Measurements from ENCODE around the gene TYW3.

Gene TYW3

GRCh38 chr1:74785944-74786343 is 53.0 kb downstream of the TYW3 start:
- H3K9me3 ChIP-seq (ENCODE audit: severe bottlenecking), result no peaks in the 10 kb centered on the region
- DNase-seq, result no peak
- H3K4me3 ChIP-seq (ENCODE audit: low read depth, low read length), result no peak overlapping the region
- no peak overlapping the region for H3K27ac ChIP-seq
- TF ChIP-seq CTCF (IDR thresholded peaks at IDR 0.05; ENCODE audit: low read depth, low read length), result no peak
- H3K27me3 ChIP-seq (ENCODE audit: insufficient read depth, low read depth, severe bottlenecking), result no peaks in the 10 kb centered on the region
- H3K36me3 ChIP-seq, result no peaks in the 10 kb centered on the region

DNA sequence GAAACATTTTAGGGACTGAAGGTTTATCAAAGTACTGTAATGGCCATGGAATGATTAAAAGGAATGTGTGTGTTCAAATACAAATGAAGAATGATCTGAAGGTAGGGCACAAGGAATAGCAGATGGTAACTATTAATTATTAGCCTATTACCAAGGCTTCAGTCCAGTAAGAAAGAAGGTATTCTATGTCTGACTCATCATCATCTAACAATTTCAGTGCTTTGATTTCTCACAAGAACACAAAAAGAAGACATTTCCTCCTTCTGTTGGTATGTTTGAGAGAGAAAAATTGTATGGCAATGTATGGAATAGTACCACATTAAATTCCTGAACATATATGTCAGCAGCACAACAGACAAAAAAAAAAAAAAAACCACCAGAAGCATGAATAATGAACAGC is 57.5 kb downstream of the TYW3 start:
- no peak overlapping the region for H3K4me3 ChIP-seq (ENCODE audit: low read depth, low read length)
- no peak overlapping the region for H3K27ac ChIP-seq
- no peaks in the 10 kb centered on the region for H3K9me3 ChIP-seq (ENCODE audit: severe bottlenecking)
- DNase-seq, result no peak
- no peaks in the 10 kb centered on the region for H3K36me3 ChIP-seq
- no peaks in the 10 kb centered on the region for H3K27me3 ChIP-seq (ENCODE audit: insufficient read depth, low read depth, severe bottlenecking)
- no peak for TF ChIP-seq CTCF (IDR thresholded peaks at IDR 0.05; ENCODE audit: low read depth, low read length)

DNA sequence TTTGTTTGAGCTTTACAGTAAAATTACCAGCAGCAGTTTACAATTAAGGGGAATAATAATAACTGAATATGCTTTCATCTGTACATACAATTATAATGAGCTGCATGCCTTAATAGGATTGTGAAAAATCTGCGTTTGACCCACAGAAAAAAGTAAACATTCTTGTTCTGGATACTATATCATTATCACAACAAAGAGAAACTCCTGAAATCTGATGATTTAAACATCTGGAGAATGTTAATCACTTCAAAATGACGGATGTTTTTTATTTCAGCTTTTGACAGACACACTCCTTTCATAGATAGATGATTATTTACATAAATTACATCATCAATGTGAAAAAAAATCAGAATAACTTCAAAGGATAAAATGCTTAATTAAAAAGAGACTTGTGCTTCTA is 58.5 kb downstream of the TYW3 start:
- TF ChIP-seq CTCF (IDR thresholded peaks at IDR 0.05; ENCODE audit: low read depth, low read length), result no peak

GRCh38 chr1:74799119-74799657 is 66.2 kb downstream of the TYW3 start:
- TF ChIP-seq CTCF (IDR thresholded peaks at IDR 0.05; ENCODE audit: low read depth, low read length), result no peak
- no peak overlapping the region for H3K4me3 ChIP-seq (ENCODE audit: low read depth, low read length)
- H3K27ac ChIP-seq, result no peak overlapping the region
- no peaks in the 10 kb centered on the region for H3K36me3 ChIP-seq
- no peaks in the 10 kb centered on the region for H3K9me3 ChIP-seq (ENCODE audit: severe bottlenecking)
- H3K27me3 ChIP-seq (ENCODE audit: insufficient read depth, low read depth, severe bottlenecking), result no peaks in the 10 kb centered on the region
- no peak for DNase-seq

More for the DNA sequence above, 58.5 kb downstream of the TYW3 start:
- Histone ChIP-seq H3K27me3 (ENCODE audit: insufficient read depth, low read depth, severe bottlenecking) (no peaks in the 10 kb centered on the region), H3K27ac (no peak overlapping the region), H3K36me3 (no peaks in the 10 kb centered on the region), H3K4me3 (ENCODE audit: low read depth, low read length) (no peak overlapping the region), H3K9me3 (ENCODE audit: severe bottlenecking) (no peaks in the 10 kb centered on the region)
- DNase-seq, result no peak

DNA sequence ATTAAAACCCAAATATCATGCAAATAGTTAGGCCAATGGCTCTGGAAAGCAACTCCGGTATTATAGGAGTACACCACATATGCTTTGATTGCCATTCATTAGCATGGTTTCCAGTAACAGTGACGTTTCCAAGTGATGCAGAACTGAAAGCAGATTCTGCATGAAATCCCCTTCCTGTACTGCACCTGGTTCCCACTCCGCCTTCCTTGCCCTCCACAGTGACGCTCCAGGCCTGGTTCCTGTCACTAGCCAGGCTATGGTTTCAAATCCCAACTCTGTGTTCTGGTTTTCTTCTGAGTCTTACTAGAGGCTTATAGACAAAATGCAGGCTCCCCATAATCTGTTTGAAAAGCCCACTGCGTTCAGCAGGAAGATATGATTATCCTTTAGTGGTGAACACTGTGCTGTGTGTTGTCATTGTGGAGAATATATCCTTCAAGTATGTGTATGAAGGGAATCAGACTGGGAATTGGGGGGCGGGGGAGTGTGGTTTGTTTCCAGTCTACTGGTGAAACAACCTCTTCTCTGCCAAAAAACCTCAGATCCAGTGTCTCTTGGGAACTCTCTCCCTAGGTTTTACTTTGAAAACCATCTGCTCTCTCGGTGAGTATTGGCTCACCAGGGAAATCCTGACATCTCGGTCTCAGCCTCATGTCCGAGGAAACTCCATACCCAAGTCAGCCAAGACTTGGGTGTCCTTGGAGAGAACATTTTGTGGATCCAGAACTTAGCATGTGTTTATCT is 78.7 kb downstream of the TYW3 start:
- H3K36me3 ChIP-seq, result no peaks in the 10 kb centered on the region
- DNase-seq, result no peak
- TF ChIP-seq CTCF (IDR thresholded peaks at IDR 0.05; ENCODE audit: low read depth, low read length), result no peak
- no peaks in the 10 kb centered on the region for H3K27me3 ChIP-seq (ENCODE audit: insufficient read depth, low read depth, severe bottlenecking)
- H3K27ac ChIP-seq, result no peak overlapping the region
- H3K4me3 ChIP-seq (ENCODE audit: low read depth, low read length), result no peak overlapping the region
- no peaks in the 10 kb centered on the region for H3K9me3 ChIP-seq (ENCODE audit: severe bottlenecking)

DNA sequence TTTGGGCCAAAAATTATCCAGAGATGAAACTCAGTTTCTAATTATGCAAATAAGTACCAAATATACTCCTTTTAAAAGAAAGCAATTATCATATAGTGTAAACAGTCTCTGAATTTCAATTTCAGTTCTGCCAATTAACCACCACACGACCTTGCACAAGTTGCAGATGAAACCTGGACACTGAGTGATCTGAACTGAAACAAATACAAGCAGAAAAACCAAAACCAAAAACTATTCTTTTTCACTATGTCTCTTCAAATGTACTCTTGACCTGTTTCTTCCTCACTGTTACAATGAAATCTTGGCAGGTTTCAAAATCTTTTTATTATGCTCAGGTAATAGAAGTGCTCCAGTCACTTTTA is 79.2 kb downstream of the TYW3 start:
- Histone ChIP-seq H3K27me3 (ENCODE audit: insufficient read depth, low read depth, severe bottlenecking) (no peaks in the 10 kb centered on the region), H3K4me3 (ENCODE audit: low read depth, low read length) (no peak overlapping the region), H3K27ac (no peak overlapping the region), H3K9me3 (ENCODE audit: severe bottlenecking) (no peaks in the 10 kb centered on the region), H3K36me3 (no peaks in the 10 kb centered on the region)
- TF ChIP-seq CTCF (IDR thresholded peaks at IDR 0.05; ENCODE audit: low read depth, low read length), result no peak
- DNase-seq, result no peak

All from WERI-Rb-1 (cell line).